Measurements from ENCODE around the gene KMT5B.

- no peak for TF ChIP-seq GATA2 (IDR thresholded peaks at IDR 0.05; ENCODE audit: low read depth, low read length)
- no peak for TF ChIP-seq GATA3 (IDR thresholded peaks at IDR 0.05; ENCODE audit: low read depth, low read length)
Observed at GRCh38 chr11:68173926-68174325, 39.2 kb downstream of the KMT5B start.
